HEK293 (cell line): ENCODE results near the gene SYTL5.

Source experiments
- CTCF ChIA-PET: fragments of 350-600 bp; formaldehyde crosslinking; extraction: SDS; loops from one replicate; lab custom pipeline; 2021; ENCODE audit warnings: antibody characterized with exemption; lab: Yijun Ruan, JAX
- POLR2A ChIA-PET: fragments of 300-600 bp; formaldehyde crosslinking; extraction: SDS; loops from one replicate; lab custom pipeline; 2020; ENCODE audit warnings: antibody characterized with exemption, inconsistent platforms; lab: Yijun Ruan, JAX
- H3K27ac ChIP-seq: fragments of 200-500 bp; sonication (Bioruptor generic); 2 replicates; pipeline ENCODE4 v1.5.1; 2014; ENCODE audit warnings: low read depth, low read length, control low read depth, inconsistent platforms; ENCODE audit errors: extremely low read depth
- H3K36me3 ChIP-seq, 2 experiments: fragments of 200-500 bp in 1 of 2; sonication (Bioruptor generic) in 1 of 2; 1 replicate in 1 of 2; 2 replicates in 1 of 2; pipeline ENCODE4 v1.5.1; 2014 to 2017; ENCODE audit warnings: inconsistent platforms in 2 of 2, low read length in 2 of 2; ENCODE audit not compliant: control insufficient read depth in 2 of 2, insufficient read depth in 1 of 2
- H3K4me1 ChIP-seq: fragments of 200-500 bp; sonication (Bioruptor generic); 2 replicates; pipeline ENCODE4 v1.5.1; 2014; ENCODE audit warnings: mild to moderate bottlenecking, low read length, inconsistent platforms; ENCODE audit not compliant: control insufficient read depth, insufficient read depth
- H3K4me3 ChIP-seq: 2 replicates; pipeline ENCODE4 v1.5.1; 2011; ENCODE audit warnings: low read depth, mild to moderate bottlenecking, control low read depth, low read length, moderate library complexity
- H3K9me3 ChIP-seq: fragments of 200-500 bp; sonication (Bioruptor generic); 2 replicates; pipeline ENCODE4 v1.5.1; 2014; ENCODE audit warnings: low read depth, low read length, inconsistent platforms; ENCODE audit not compliant: control insufficient read depth, insufficient read depth
- GLI2 ChIP-seq: fragments of 450-650 bp; formaldehyde crosslinking; IDR thresholded peaks from 2 replicates; pipeline ENCODE4; 2017; ENCODE audit warnings: missing biosample characterization, missing genetic modification characterization, low read depth, borderline replicate concordance
- KLF10 ChIP-seq: fragments of 450-650 bp; IDR thresholded peaks from 2 replicates; pipeline ENCODE4 v1.5.1; 2018; ENCODE audit warnings: missing biosample characterization, mild to moderate bottlenecking, missing genetic modification characterization
- KLF17 ChIP-seq: fragments of 450-650 bp; formaldehyde crosslinking; IDR thresholded peaks from 2 replicates; pipeline ENCODE4 v1.5.1; 2016; ENCODE audit warnings: missing biosample characterization, missing genetic modification characterization
- OVOL3 ChIP-seq: fragments of 450-650 bp; formaldehyde crosslinking; IDR thresholded peaks from 2 replicates; pipeline ENCODE4 v1.5.1; 2016; ENCODE audit warnings: missing biosample characterization, missing genetic modification characterization
- ZBTB6 ChIP-seq: fragments of 450-650 bp; formaldehyde crosslinking; IDR thresholded peaks from 2 replicates; pipeline ENCODE4 v1.5.1; 2017; ENCODE audit warnings: missing biosample characterization, missing genetic modification characterization
- ZNF10 ChIP-seq: fragments of 450-650 bp; formaldehyde crosslinking; IDR thresholded peaks from 2 replicates; pipeline ENCODE4 v1.5.1; 2017; ENCODE audit warnings: missing biosample characterization, missing genetic modification characterization
- ZNF202 ChIP-seq: fragments of 450-650 bp; formaldehyde crosslinking; IDR thresholded peaks from 2 replicates; pipeline ENCODE4 v1.5.1; 2016; ENCODE audit warnings: missing biosample characterization, missing genetic modification characterization, borderline replicate concordance
- ZNF449 ChIP-seq: fragments of 450-650 bp; formaldehyde crosslinking; IDR thresholded peaks from 2 replicates; pipeline ENCODE4 v1.5.1; 2017; ENCODE audit warnings: missing biosample characterization, mild to moderate bottlenecking, missing genetic modification characterization, moderate library complexity
- ZNF529 ChIP-seq: fragments of 450-650 bp; formaldehyde crosslinking; IDR thresholded peaks from 2 replicates; pipeline ENCODE4 v1.5.1; 2017; ENCODE audit warnings: missing genetic modification characterization, missing biosample characterization; ENCODE audit not compliant: insufficient replicate concordance
- ZNF561 ChIP-seq: fragments of 450-650 bp; IDR thresholded peaks from 2 replicates; pipeline ENCODE4 v1.5.1; 2018; ENCODE audit warnings: missing biosample characterization, missing genetic modification characterization, borderline replicate concordance
- ZNF621 ChIP-seq: fragments of 450-650 bp; formaldehyde crosslinking; IDR thresholded peaks from 2 replicates; pipeline ENCODE4 v1.5.1; 2017; ENCODE audit warnings: missing biosample characterization, missing genetic modification characterization
- ZNF623 ChIP-seq: fragments of 450-650 bp; formaldehyde crosslinking; IDR thresholded peaks from 2 replicates; pipeline ENCODE4 v1.5.1; 2016; ENCODE audit warnings: missing biosample characterization, missing genetic modification characterization
- ZNF629 ChIP-seq: fragments of 450-650 bp; formaldehyde crosslinking; IDR thresholded peaks from 2 replicates; pipeline ENCODE4 v1.5.1; 2017; ENCODE audit warnings: missing biosample characterization, missing genetic modification characterization
- ZNF664 ChIP-seq: fragments of 450-650 bp; formaldehyde crosslinking; IDR thresholded peaks from 2 replicates; pipeline ENCODE4 v1.5.1; 2016; ENCODE audit warnings: missing biosample characterization, missing genetic modification characterization
- ZSCAN5A ChIP-seq: fragments of 450-650 bp; formaldehyde crosslinking; IDR thresholded peaks from 2 replicates; pipeline ENCODE4 v1.5.1; 2016; ENCODE audit warnings: missing biosample characterization, missing genetic modification characterization
- TF ChIP-seq, protein P1 (sequence below): fragments of 450-650 bp; formaldehyde crosslinking; IDR thresholded peaks from 2 replicates; pipeline ENCODE4 v1.5.1; 2016; ENCODE audit warnings: missing biosample characterization, missing genetic modification characterization
- TF ChIP-seq, protein P2 (sequence below): fragments of 450-650 bp; formaldehyde crosslinking; IDR thresholded peaks from 2 replicates; pipeline ENCODE4 v1.5.1; 2016; ENCODE audit warnings: missing biosample characterization, missing genetic modification characterization
- TF ChIP-seq, protein P3 (sequence below): fragments of 450-650 bp; IDR thresholded peaks from 2 replicates; pipeline ENCODE4 v1.5.1; 2018; ENCODE audit warnings: missing biosample characterization, mild to moderate bottlenecking, missing genetic modification characterization
- TF ChIP-seq, protein P4 (sequence below): fragments of 450-650 bp; formaldehyde crosslinking; IDR thresholded peaks from 2 replicates; pipeline ENCODE4 v1.5.1; 2017; ENCODE audit warnings: missing biosample characterization, missing genetic modification characterization

The SYTL5 gene

GRCh38 chrX:38106991-38107655 lies 100.8 kb downstream of the SYTL5 start:
- TF ChIP-seq GLI2 (tag by site-specific recombination): no peak
- no peak for TF ChIP-seq OVOL3 (tag by site-specific recombination)
- TF ChIP-seq ZNF202 (tag by site-specific recombination): no peak
- no peak for TF ChIP-seq ZNF629
- TF ChIP-seq, protein P1, sequence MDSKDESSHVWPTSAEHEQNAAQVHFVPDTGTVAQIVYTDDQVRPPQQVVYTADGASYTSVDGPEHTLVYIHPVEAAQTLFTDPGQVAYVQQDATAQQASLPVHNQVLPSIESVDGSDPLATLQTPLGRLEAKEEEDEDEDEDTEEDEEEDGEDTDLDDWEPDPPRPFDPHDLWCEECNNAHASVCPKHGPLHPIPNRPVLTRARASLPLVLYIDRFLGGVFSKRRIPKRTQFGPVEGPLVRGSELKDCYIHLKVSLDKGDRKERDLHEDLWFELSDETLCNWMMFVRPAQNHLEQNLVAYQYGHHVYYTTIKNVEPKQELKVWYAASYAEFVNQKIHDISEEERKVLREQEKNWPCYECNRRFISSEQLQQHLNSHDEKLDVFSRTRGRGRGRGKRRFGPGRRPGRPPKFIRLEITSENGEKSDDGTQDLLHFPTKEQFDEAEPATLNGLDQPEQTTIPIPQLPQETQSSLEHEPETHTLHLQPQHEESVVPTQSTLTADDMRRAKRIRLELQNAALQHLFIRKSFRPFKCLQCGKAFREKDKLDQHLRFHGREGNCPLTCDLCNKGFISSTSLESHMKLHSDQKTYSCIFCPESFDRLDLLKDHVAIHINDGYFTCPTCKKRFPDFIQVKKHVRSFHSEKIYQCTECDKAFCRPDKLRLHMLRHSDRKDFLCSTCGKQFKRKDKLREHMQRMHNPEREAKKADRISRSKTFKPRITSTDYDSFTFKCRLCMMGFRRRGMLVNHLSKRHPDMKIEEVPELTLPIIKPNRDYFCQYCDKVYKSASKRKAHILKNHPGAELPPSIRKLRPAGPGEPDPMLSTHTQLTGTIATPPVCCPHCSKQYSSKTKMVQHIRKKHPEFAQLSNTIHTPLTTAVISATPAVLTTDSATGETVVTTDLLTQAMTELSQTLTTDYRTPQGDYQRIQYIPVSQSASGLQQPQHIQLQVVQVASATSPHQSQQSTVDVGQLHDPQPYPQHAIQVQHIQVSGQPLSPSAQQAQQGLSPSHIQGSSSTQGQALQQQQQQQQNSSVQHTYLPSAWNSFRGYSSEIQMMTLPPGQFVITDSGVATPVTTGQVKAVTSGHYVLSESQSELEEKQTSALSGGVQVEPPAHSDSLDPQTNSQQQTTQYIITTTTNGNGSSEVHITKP (tag by site-specific recombination): no peak
- TF ChIP-seq, protein P2, sequence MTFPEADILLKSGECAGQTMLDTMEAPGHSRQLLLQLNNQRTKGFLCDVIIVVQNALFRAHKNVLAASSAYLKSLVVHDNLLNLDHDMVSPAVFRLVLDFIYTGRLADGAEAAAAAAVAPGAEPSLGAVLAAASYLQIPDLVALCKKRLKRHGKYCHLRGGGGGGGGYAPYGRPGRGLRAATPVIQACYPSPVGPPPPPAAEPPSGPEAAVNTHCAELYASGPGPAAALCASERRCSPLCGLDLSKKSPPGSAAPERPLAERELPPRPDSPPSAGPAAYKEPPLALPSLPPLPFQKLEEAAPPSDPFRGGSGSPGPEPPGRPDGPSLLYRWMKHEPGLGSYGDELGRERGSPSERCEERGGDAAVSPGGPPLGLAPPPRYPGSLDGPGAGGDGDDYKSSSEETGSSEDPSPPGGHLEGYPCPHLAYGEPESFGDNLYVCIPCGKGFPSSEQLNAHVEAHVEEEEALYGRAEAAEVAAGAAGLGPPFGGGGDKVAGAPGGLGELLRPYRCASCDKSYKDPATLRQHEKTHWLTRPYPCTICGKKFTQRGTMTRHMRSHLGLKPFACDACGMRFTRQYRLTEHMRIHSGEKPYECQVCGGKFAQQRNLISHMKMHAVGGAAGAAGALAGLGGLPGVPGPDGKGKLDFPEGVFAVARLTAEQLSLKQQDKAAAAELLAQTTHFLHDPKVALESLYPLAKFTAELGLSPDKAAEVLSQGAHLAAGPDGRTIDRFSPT (tag by site-specific recombination): no peak
- TF ChIP-seq ZNF10 (tag by site-specific recombination): no peak
- TF ChIP-seq ZSCAN5A (tag by site-specific recombination): no peak
- no peak for TF ChIP-seq ZNF621 (tag by site-specific recombination)
- peaks cover 0 to 8% of the 10 kb centered on the region in 2 experiments; a peak in 1 of 3 replicates for H3K36me3 ChIP-seq
- H3K9me3 ChIP-seq: no peaks in the 10 kb centered on the region
- no peaks in the 10 kb centered on the region for H3K4me1 ChIP-seq
- POLR2A ChIA-PET: no interaction called here
- no peak overlapping the region for H3K27ac ChIP-seq
- CTCF ChIA-PET: interaction anchor here (0.6 to 1.1 kb wide), 4 partner anchors 13 to 76 kb away, joined by 3 read pairs; no protein-coding TSS in a partner anchor
- no peak overlapping the region for H3K4me3 ChIP-seq

- ChIA-PET CTCF (interaction anchor here (0.5 kb wide), 1 partner anchor 84 kb away, joined by 3 read pairs; no protein-coding TSS in a partner anchor), POLR2A (no interaction called here)
- no peak overlapping the region for H3K4me3 ChIP-seq
- H3K4me1 ChIP-seq: no peaks in the 10 kb centered on the region
- H3K36me3 ChIP-seq: peaks cover 0 to 4% of the 10 kb centered on the region in 2 experiments; a peak in 1 of 3 replicates
- H3K9me3 ChIP-seq: no peaks in the 10 kb centered on the region
- H3K27ac ChIP-seq: no peak overlapping the region
- no peak for TF ChIP-seq ZNF664 (tag by site-specific recombination)
- no peak for TF ChIP-seq ZNF449
- TF ChIP-seq ZNF529: no peak
- TF ChIP-seq KLF10: no peak
- no peak for TF ChIP-seq ZNF561 (tag by site-specific recombination)
- no peak for TF ChIP-seq KLF17 (tag by site-specific recombination)
- TF ChIP-seq ZNF623 (tag by site-specific recombination): no peak
- TF ChIP-seq, protein P3, sequence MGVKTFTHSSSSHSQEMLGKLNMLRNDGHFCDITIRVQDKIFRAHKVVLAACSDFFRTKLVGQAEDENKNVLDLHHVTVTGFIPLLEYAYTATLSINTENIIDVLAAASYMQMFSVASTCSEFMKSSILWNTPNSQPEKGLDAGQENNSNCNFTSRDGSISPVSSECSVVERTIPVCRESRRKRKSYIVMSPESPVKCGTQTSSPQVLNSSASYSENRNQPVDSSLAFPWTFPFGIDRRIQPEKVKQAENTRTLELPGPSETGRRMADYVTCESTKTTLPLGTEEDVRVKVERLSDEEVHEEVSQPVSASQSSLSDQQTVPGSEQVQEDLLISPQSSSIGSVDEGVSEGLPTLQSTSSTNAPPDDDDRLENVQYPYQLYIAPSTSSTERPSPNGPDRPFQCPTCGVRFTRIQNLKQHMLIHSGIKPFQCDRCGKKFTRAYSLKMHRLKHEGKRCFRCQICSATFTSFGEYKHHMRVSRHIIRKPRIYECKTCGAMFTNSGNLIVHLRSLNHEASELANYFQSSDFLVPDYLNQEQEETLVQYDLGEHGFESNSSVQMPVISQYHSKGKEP (tag by site-specific recombination): no peak
- no peak for TF ChIP-seq ZBTB6 (tag by site-specific recombination)
- TF ChIP-seq, protein P4, sequence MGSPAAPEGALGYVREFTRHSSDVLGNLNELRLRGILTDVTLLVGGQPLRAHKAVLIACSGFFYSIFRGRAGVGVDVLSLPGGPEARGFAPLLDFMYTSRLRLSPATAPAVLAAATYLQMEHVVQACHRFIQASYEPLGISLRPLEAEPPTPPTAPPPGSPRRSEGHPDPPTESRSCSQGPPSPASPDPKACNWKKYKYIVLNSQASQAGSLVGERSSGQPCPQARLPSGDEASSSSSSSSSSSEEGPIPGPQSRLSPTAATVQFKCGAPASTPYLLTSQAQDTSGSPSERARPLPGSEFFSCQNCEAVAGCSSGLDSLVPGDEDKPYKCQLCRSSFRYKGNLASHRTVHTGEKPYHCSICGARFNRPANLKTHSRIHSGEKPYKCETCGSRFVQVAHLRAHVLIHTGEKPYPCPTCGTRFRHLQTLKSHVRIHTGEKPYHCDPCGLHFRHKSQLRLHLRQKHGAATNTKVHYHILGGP (tag by site-specific recombination): no peak
Measured at GRCh38 chrX:38108364-38108763, 102.0 kb downstream of the SYTL5 start.
